Neural cell (in vitro differentiated cells): Measurements from ENCODE around the gene RBMS3. TPM values are rescaled to one million over a fixed set of nuclear protein-coding genes. Genes with fewer than 3 reads are reported as not detected.

Source experiments
- H2AFZ ChIP-seq: fragments of 200-600, 300-800 bp; sonication (generic), shearing (Covaris generic); 2 replicates; pipeline ENCODE4 v1.6.0; 2014; ENCODE audit warnings: low read depth, mild to moderate bottlenecking, antibody characterized with exemption, low read length, moderate library complexity
- H3F3A ChIP-seq: fragments of 200-600 bp; shearing (Covaris generic); 2 replicates; pipeline ENCODE4 v1.6.1; 2016; ENCODE audit warnings: mild to moderate bottlenecking, moderate library complexity, mixed read lengths, antibody characterized with exemption, low read length; ENCODE audit not compliant: insufficient read depth, poor library complexity, severe bottlenecking
- H3K27ac ChIP-seq: fragments of 200-600, 300-800 bp; sonication (generic), shearing (Covaris generic); 2 replicates; pipeline ENCODE4 v1.5.1; 2014; ENCODE audit warnings: mild to moderate bottlenecking, low read length, moderate library complexity
- H3K27me3 ChIP-seq: fragments of 300-800, 200-600 bp; sonication (generic), shearing (Covaris generic); 2 replicates; pipeline ENCODE4 v1.6.0; 2014; ENCODE audit warnings: mild to moderate bottlenecking, low read depth, low read length, moderate library complexity; ENCODE audit not compliant: insufficient read depth
- H3K36me3 ChIP-seq: fragments of 300-800, 200-600 bp; sonication (generic), shearing (Covaris generic); 2 replicates; pipeline ENCODE4 v1.5.1; 2014; ENCODE audit warnings: mild to moderate bottlenecking, antibody characterized with exemption, low read length, moderate library complexity; ENCODE audit not compliant: insufficient read depth
- H3K4me2 ChIP-seq: fragments of 300-800, 200-600 bp; sonication (generic), shearing (Covaris generic); 2 replicates; pipeline ENCODE4 v1.6.0; 2014; ENCODE audit warnings: mild to moderate bottlenecking, low read length
- H3K4me3 ChIP-seq: fragments of 300-800, 200-600 bp; sonication (generic), shearing (Covaris generic); 2 replicates; pipeline ENCODE4 v1.5.1; 2014; ENCODE audit warnings: mild to moderate bottlenecking, low read length, moderate library complexity
- H3K79me2 ChIP-seq: fragments of 200-600 bp; shearing (Covaris generic); replicated peaks from 2 replicates; pipeline ENCODE4 v1.6.0; 2014; ENCODE audit warnings: mild to moderate bottlenecking, low read length, moderate library complexity; ENCODE audit not compliant: insufficient read depth
- H3K9ac ChIP-seq: fragments of 300-800, 200-600 bp; sonication (generic), shearing (Covaris generic); 2 replicates; pipeline ENCODE4 v1.6.1; 2016; ENCODE audit warnings: mild to moderate bottlenecking, low read length, mixed read lengths
- H3K9me2 ChIP-seq: fragments of 200-600 bp; shearing (Covaris generic); 2 replicates; pipeline ENCODE4 v1.6.1; 2016; ENCODE audit warnings: mild to moderate bottlenecking, low read length, mixed read lengths; ENCODE audit not compliant: insufficient read depth
- H3K9me3 ChIP-seq: fragments of 200-600, 300-800 bp; sonication (generic), shearing (Covaris generic); 2 replicates; pipeline ENCODE4 v1.6.1; 2016; ENCODE audit warnings: mild to moderate bottlenecking, mixed run types, low read length, moderate library complexity, mixed read lengths
- H4K20me1 ChIP-seq: fragments of 200-600 bp; shearing (Covaris generic); 2 replicates; pipeline ENCODE4 v1.6.1; 2016; ENCODE audit warnings: mild to moderate bottlenecking, mixed run types; ENCODE audit not compliant: insufficient read depth
- EP300 ChIP-seq: fragments of 450-650 bp; conservative IDR thresholded peaks from 2 replicates; pipeline ENCODE4 v1.6.1; 2014; ENCODE audit warnings: antibody characterized with exemption, mild to moderate bottlenecking, moderate library complexity; ENCODE audit not compliant: poor library complexity, severe bottlenecking
- EZH2 ChIP-seq: fragments of 200-600, 300-800 bp; shearing (Covaris generic), sonication (generic); IDR thresholded peaks from 2 replicates; pipeline ENCODE4 v1.6.1; 2014; ENCODE audit warnings: antibody characterized with exemption, low read length, borderline replicate concordance, mild to moderate bottlenecking; ENCODE audit not compliant: insufficient read depth, poor library complexity, severe bottlenecking
- MXI1 ChIP-seq: fragments of 450-650 bp; conservative IDR thresholded peaks from 2 replicates; pipeline ENCODE4 v1.6.1; 2014; ENCODE audit warnings: antibody characterized with exemption, mild to moderate bottlenecking; ENCODE audit not compliant: poor library complexity, severe bottlenecking
- POLR2AphosphoS5 ChIP-seq: IDR thresholded peaks from 2 replicates; pipeline ENCODE4 v1.6.1; 2012
- RAD21 ChIP-seq: fragments of 450-650 bp; conservative IDR thresholded peaks from 2 replicates; pipeline ENCODE4 v1.6.1; 2014; ENCODE audit warnings: antibody characterized with exemption, mild to moderate bottlenecking, moderate library complexity
- SMC3 ChIP-seq: fragments of 450-650 bp; conservative IDR thresholded peaks from 2 replicates; pipeline ENCODE4 v1.6.1; 2014; ENCODE audit warnings: antibody characterized with exemption, mild to moderate bottlenecking, moderate library complexity; ENCODE audit not compliant: poor library complexity
- TAF1 ChIP-seq: IDR thresholded peaks from 2 replicates; pipeline ENCODE4 v1.6.1; 2012; ENCODE audit warnings: low read depth
- polyA plus RNA-seq: library from polyadenylated mRNA; depleted of rRNA; stranded (reverse); fragments of >200 nt; gene quantifications from 2 replicates; pipeline ENCODE4 v1.2.3, GENCODE V29; 2014
- TF ChIP-seq, protein P1 (sequence below): fragments of 450-650 bp; IDR thresholded peaks from 2 replicates; pipeline ENCODE4 v1.5.1; 2014; ENCODE audit warnings: antibody characterized with exemption, mild to moderate bottlenecking, moderate library complexity; ENCODE audit not compliant: poor library complexity, severe bottlenecking
- TF ChIP-seq, protein P2 (sequence below): IDR thresholded peaks from 2 replicates; pipeline ENCODE4 v1.6.1; 2012; ENCODE audit warnings: borderline replicate concordance

Gene RBMS3
- polyA plus RNA-seq, 1 donor from 2014 or later = 0.53 TPM

DNA sequence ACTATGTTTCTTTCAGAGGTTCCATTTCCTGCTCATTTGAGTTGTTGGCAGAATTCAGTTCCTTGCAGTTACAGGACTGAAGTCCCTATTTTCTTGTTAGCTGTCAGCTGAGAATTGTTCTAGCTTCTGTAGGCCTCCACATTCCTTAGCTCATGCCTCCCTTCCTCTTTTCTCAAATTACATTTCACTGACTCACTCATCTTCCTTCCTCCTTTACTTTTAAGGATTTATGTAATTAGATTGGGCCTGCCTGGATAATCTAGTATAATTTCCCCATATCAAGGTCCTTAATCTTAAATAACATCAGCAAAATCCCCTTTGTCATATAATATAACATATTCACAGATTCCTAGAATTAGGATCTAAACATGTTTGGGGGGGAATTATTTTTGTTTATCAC lies 40.6 kb upstream of the RBMS3 start:
- H3K9me2 ChIP-seq = no peaks in the 10 kb centered on the region
- H3K9me3 ChIP-seq = no peaks in the 10 kb centered on the region
- H2AFZ ChIP-seq = no peak overlapping the region
- no peak overlapping the region for H3K27ac ChIP-seq
- H3K4me3 ChIP-seq = no peak overlapping the region
- no peaks in the 10 kb centered on the region for H3F3A ChIP-seq
- no peaks in the 10 kb centered on the region for H4K20me1 ChIP-seq
- H3K27me3 ChIP-seq = no peaks in the 10 kb centered on the region
- no peaks in the 10 kb centered on the region for H3K79me2 ChIP-seq
- no peak overlapping the region for H3K9ac ChIP-seq
- TF ChIP-seq TAF1 = no peak
- TF ChIP-seq, protein P1, sequence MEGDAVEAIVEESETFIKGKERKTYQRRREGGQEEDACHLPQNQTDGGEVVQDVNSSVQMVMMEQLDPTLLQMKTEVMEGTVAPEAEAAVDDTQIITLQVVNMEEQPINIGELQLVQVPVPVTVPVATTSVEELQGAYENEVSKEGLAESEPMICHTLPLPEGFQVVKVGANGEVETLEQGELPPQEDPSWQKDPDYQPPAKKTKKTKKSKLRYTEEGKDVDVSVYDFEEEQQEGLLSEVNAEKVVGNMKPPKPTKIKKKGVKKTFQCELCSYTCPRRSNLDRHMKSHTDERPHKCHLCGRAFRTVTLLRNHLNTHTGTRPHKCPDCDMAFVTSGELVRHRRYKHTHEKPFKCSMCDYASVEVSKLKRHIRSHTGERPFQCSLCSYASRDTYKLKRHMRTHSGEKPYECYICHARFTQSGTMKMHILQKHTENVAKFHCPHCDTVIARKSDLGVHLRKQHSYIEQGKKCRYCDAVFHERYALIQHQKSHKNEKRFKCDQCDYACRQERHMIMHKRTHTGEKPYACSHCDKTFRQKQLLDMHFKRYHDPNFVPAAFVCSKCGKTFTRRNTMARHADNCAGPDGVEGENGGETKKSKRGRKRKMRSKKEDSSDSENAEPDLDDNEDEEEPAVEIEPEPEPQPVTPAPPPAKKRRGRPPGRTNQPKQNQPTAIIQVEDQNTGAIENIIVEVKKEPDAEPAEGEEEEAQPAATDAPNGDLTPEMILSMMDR = no peak
- no peak for TF ChIP-seq RAD21
- no peak for TF ChIP-seq SMC3
- H3K4me2 ChIP-seq = no peak overlapping the region
- no peaks in the 10 kb centered on the region for H3K36me3 ChIP-seq

DNA sequence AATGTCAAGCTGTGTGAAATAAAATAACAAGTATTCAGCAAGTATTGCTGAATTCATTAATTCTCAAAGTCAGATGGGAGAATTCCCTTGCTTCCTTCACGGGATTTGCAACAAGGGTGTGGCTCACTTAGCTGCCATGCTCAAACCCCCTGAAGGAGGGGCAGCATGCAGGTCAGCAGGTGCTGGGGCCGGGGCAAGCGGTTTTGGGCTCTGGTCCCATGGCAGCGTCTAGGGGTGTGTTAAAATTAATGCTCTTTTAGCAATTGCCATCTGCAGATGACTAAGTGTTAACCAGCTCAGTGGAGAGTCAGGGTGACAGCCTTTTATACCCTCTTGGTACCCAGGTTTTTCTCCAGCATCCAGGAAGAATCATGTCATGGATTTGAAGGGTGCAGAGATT lies 40.0 kb upstream of the RBMS3 start:
- Histone ChIP-seq H2AFZ (no peak overlapping the region), H3K9me3 (no peaks in the 10 kb centered on the region), H3K9ac (no peak overlapping the region), H3K27ac (no peak overlapping the region), H3K27me3 (no peaks in the 10 kb centered on the region), H3K36me3 (no peaks in the 10 kb centered on the region), H3K9me2 (no peaks in the 10 kb centered on the region), H4K20me1 (no peaks in the 10 kb centered on the region), H3F3A (no peaks in the 10 kb centered on the region), H3K79me2 (no peaks in the 10 kb centered on the region), H3K4me2 (no peak overlapping the region), H3K4me3 (no peak overlapping the region)
- no peak for TF ChIP-seq SMC3
- no peak for TF ChIP-seq RAD21

DNA sequence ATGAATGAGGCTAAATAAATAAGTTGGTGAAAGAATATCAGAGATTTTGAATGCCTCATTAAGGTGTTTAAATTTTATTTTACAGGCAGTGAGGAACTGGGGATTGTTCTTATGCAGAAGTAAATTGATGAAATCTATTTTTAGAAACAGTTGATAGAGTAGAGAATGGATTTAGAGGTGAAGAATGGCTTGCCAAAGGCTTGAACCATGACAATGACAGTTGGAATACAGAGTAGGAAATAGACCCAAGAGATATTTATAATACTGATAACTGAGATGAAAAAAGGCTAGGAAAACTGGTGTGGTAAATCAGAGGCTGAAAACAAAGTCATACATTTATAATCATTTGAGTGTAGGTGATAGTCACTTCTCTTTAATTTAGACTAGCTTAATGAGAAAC lies 39.0 kb upstream of the RBMS3 start:
- H3K4me2 ChIP-seq = no peak overlapping the region
- no peaks in the 10 kb centered on the region for H3K9me3 ChIP-seq
- H3K9me2 ChIP-seq = no peaks in the 10 kb centered on the region
- H3F3A ChIP-seq = no peaks in the 10 kb centered on the region
- H3K4me3 ChIP-seq = no peak overlapping the region
- no peak overlapping the region for H3K9ac ChIP-seq
- H3K79me2 ChIP-seq = no peaks in the 10 kb centered on the region
- TF ChIP-seq TAF1 (no peak), MXI1 (no peak), SMC3 (no peak), EZH2 (no peak), RAD21 (no peak), EP300 (no peak), POLR2AphosphoS5 (no peak)
- TF ChIP-seq, protein P2, sequence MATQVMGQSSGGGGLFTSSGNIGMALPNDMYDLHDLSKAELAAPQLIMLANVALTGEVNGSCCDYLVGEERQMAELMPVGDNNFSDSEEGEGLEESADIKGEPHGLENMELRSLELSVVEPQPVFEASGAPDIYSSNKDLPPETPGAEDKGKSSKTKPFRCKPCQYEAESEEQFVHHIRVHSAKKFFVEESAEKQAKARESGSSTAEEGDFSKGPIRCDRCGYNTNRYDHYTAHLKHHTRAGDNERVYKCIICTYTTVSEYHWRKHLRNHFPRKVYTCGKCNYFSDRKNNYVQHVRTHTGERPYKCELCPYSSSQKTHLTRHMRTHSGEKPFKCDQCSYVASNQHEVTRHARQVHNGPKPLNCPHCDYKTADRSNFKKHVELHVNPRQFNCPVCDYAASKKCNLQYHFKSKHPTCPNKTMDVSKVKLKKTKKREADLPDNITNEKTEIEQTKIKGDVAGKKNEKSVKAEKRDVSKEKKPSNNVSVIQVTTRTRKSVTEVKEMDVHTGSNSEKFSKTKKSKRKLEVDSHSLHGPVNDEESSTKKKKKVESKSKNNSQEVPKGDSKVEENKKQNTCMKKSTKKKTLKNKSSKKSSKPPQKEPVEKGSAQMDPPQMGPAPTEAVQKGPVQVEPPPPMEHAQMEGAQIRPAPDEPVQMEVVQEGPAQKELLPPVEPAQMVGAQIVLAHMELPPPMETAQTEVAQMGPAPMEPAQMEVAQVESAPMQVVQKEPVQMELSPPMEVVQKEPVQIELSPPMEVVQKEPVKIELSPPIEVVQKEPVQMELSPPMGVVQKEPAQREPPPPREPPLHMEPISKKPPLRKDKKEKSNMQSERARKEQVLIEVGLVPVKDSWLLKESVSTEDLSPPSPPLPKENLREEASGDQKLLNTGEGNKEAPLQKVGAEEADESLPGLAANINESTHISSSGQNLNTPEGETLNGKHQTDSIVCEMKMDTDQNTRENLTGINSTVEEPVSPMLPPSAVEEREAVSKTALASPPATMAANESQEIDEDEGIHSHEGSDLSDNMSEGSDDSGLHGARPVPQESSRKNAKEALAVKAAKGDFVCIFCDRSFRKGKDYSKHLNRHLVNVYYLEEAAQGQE = no peak
- TF ChIP-seq, protein P1 = no peak
- H3K27ac ChIP-seq = no peak overlapping the region
- no peak overlapping the region for H2AFZ ChIP-seq
- H4K20me1 ChIP-seq = no peaks in the 10 kb centered on the region
- no peaks in the 10 kb centered on the region for H3K27me3 ChIP-seq
- no peaks in the 10 kb centered on the region for H3K36me3 ChIP-seq
